Measurements from ENCODE around the gene MSI2. TPM values are rescaled to one million over a fixed set of nuclear protein-coding genes. Genes with fewer than 3 reads are reported as not detected.

MSI2 gene
- total RNA-seq, 1 donor from 2014 or later = 60.6 TPM

DNA sequence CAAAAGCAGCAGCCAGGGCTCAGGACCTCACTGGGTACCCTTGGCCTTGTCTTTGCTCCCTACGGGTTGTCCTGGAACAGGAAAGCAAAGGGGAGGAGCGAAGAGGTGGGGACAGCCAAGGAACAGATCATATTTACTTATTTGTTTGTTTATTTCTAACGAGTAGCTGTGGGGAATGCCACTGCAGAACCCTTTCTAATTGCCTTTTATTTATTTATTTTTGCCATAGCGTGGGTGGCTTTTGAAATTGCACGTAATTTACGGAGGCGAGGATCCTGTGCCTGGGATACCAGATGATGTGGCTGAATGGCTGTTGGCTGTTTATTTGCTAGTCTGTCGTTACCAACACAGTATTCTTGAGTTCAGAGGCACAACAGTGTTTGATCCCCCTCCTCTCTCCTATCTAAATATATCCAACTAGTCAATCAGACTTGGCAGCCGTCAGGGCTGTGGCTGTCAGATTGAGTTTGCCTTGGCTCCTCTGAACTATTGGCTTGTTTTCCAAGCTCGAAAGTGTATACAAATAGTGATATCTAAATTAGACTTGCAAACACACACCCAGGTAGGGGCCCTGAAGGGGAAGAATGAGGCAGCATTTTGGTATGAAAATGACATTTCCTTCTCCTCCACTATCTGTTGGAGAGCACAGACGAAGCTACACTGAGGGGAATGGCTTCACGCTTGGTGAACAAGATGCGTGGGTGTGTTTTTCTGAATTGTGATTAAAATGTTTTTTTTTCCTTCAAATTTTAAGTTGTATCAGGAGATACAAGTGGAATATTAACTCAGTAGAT lies 110.4 kb downstream of the MSI2 start:
- H3K27me3 Mint-ChIP-seq (ENCODE audit: unreplicated experiment) = peaks cover 3% of the 10 kb centered on the region
- no peaks in the 10 kb centered on the region for H3K9me3 Mint-ChIP-seq (ENCODE audit: unreplicated experiment)
- peaks cover 51% of the 10 kb centered on the region for H3K4me1 Mint-ChIP-seq (ENCODE audit: unreplicated experiment)
- H3K27ac Mint-ChIP-seq (ENCODE audit: unreplicated experiment) = no peak overlapping the region
- TF ChIP-seq, protein P1, sequence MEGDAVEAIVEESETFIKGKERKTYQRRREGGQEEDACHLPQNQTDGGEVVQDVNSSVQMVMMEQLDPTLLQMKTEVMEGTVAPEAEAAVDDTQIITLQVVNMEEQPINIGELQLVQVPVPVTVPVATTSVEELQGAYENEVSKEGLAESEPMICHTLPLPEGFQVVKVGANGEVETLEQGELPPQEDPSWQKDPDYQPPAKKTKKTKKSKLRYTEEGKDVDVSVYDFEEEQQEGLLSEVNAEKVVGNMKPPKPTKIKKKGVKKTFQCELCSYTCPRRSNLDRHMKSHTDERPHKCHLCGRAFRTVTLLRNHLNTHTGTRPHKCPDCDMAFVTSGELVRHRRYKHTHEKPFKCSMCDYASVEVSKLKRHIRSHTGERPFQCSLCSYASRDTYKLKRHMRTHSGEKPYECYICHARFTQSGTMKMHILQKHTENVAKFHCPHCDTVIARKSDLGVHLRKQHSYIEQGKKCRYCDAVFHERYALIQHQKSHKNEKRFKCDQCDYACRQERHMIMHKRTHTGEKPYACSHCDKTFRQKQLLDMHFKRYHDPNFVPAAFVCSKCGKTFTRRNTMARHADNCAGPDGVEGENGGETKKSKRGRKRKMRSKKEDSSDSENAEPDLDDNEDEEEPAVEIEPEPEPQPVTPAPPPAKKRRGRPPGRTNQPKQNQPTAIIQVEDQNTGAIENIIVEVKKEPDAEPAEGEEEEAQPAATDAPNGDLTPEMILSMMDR (IDR thresholded peaks at IDR 0.05; ENCODE audit: unreplicated experiment) = no peak
- no peaks in the 10 kb centered on the region for H3K36me3 Mint-ChIP-seq (ENCODE audit: low read depth, unreplicated experiment)
- no peak overlapping the region for H3K4me3 Mint-ChIP-seq (ENCODE audit: unreplicated experiment)
- no peak for DNase-seq (ENCODE audit: low spot score)

DNA sequence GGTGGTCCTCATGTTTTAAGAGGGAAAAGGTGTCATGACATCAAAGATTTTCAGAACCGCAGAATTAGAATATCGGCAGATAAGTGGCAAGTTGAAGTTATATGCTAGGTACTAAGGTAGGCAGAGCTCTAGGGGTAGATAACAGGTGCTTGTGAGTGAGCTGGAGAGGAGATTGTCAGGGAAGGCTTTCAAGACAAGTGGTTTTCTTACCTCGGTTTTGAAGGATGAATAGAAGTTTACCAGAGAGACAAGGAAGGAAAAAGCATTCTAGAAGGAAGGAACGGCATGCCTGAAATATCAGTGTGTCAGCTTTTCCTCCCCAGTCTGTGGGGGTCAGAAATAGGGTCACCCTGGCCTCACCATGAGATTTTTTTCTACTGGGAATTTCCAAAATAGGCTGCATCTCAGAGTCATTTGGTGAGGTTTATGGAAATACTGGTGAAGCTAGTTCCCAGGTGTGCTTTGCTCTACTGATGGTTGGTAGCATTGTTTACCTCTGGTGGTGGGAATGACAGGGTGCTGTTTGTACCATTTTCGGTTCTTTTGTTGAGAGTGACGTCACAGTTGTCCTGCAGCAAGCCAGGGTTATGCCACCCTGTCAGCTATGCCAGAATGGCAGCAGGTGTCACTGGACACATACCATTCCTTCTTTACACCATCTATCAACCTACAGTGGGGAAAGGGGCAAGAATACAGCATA lies 112.5 kb downstream of the MSI2 start:
- no peaks in the 10 kb centered on the region for H3K9me3 Mint-ChIP-seq (ENCODE audit: unreplicated experiment)
- TF ChIP-seq, protein P1 (IDR thresholded peaks at IDR 0.05; ENCODE audit: unreplicated experiment) = no peak
- H3K27ac Mint-ChIP-seq (ENCODE audit: unreplicated experiment) = no peak overlapping the region
- peaks cover 45% of the 10 kb centered on the region for H3K4me1 Mint-ChIP-seq (ENCODE audit: unreplicated experiment)
- no peak overlapping the region for H3K4me3 Mint-ChIP-seq (ENCODE audit: unreplicated experiment)
- peaks cover 3% of the 10 kb centered on the region for H3K27me3 Mint-ChIP-seq (ENCODE audit: unreplicated experiment)
- H3K36me3 Mint-ChIP-seq (ENCODE audit: low read depth, unreplicated experiment) = peaks cover 11% of the 10 kb centered on the region
- DNase-seq (ENCODE audit: low spot score) = no peak

DNA sequence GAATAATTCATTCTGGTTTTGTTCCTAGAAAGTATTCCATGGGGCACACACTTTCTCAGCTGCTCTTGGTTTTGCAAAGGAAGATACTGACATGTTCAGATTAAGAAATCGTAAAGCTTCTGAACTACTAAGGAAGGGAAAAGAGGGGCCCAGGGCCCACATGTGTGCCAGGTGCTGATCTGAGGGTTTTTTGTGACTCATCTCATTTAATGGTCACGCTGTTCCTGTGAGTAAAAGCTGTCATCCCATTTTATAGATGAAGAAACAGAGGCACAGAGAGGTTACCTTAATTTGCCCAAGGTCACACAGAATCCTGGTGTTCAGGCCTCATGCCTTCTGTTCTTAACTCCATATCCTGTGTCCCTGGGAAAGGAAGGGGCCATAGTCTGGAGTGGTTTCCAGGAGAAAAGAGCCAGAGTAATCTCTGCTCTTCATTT lies 113.2 kb downstream of the MSI2 start:
- Mint-ChIP-seq H3K27ac (ENCODE audit: unreplicated experiment) (peak overlapping the region; percentile 30), H3K4me3 (ENCODE audit: unreplicated experiment) (no peak overlapping the region), H3K4me1 (ENCODE audit: unreplicated experiment) (peaks cover 39% of the 10 kb centered on the region), H3K36me3 (ENCODE audit: low read depth, unreplicated experiment) (peaks cover 14% of the 10 kb centered on the region), H3K9me3 (ENCODE audit: unreplicated experiment) (no peaks in the 10 kb centered on the region), H3K27me3 (ENCODE audit: unreplicated experiment) (peaks cover 3% of the 10 kb centered on the region)
- no peak for DNase-seq (ENCODE audit: low spot score)
- TF ChIP-seq, protein P1 (IDR thresholded peaks at IDR 0.05; ENCODE audit: unreplicated experiment) = no peak

DNA sequence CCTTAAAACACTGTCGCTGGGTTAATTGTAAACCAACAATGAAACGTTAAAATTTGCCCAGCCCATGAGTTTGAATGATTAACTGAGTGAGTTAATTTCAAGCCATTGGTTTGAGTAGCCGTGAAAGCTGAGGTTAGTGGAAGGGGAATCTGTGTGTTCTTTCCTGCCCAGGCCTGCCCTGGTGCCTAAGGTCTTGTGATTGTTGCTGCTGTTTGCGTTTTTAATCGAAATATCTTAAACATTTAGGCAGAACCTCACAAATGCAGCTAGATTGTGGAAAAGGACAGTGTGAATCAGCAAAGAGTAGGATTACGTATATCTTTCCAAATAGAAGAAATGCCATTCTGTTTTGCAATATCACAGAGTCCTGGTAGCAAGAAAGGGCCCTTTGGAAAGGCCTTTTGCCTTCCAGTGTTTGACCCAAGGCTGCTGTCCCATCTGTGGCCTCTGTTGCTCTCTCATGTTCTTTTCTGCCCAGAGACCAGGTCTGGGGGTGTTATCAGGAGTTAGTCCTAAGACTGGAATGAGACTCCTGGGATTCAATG lies 113.8 kb downstream of the MSI2 start:
- Mint-ChIP-seq H3K4me1 (ENCODE audit: unreplicated experiment) (peaks cover 40% of the 10 kb centered on the region), H3K27ac (ENCODE audit: unreplicated experiment) (peak overlapping the region; percentile 30), H3K36me3 (ENCODE audit: low read depth, unreplicated experiment) (peaks cover 18% of the 10 kb centered on the region), H3K4me3 (ENCODE audit: unreplicated experiment) (no peak overlapping the region), H3K27me3 (ENCODE audit: unreplicated experiment) (peaks cover 3% of the 10 kb centered on the region), H3K9me3 (ENCODE audit: unreplicated experiment) (no peaks in the 10 kb centered on the region)
- TF ChIP-seq, protein P1 (IDR thresholded peaks at IDR 0.05; ENCODE audit: unreplicated experiment) = no peak
- no peak for DNase-seq (ENCODE audit: low spot score)

All from endothelial cell (in vitro differentiated cells).